CD4-positive, alpha-beta T cell (primary cell): ENCODE results near the gene PITRM1. TPM values are rescaled to one million over a fixed set of nuclear protein-coding genes. Genes with fewer than 3 reads are reported as not detected.

Experiments used
- ATAC-seq: fragments of 200-7000 bp; cut with Tn5 transposase; one replicate; pipeline ENCODE4 v1.10.0; 2022; ENCODE audit warnings: mild to moderate bottlenecking; ENCODE audit not compliant: poor library complexity
- CTCF ChIA-PET: fragments of 350-600 bp; sonication (Branson Sonifier 250); formaldehyde crosslinking; loops from one replicate; lab custom pipeline; 2021; ENCODE audit warnings: antibody characterized with exemption, inconsistent platforms; lab: Charles Lee
- POLR2A ChIA-PET: fragments of 350-600 bp; sonication (Branson Sonifier 250); formaldehyde crosslinking; loops from one replicate; lab custom pipeline; 2021; ENCODE audit warnings: antibody characterized with exemption, inconsistent platforms; lab: Charles Lee
- DNase-seq, 14 experiments: peaks; one replicate each; pipeline ENCODE4 v3.0.0-alpha.2; 2013 to 2020; ENCODE audit warnings: mixed read lengths in 2 of 14
- H3K27ac ChIP-seq, 2 donors: one replicate each; pipeline versions ENCODE4 v1.5.1 to v1.7.0; 2013; ENCODE audit warnings: low read length in 2 of 2, low read depth in 1 of 2, mild to moderate bottlenecking in 1 of 2
- H3K27me3 ChIP-seq, 2 experiments: 1 replicate in 1 of 2; 2 replicates in 1 of 2; pipeline versions ENCODE4 v1.6.1 to v1.7.0; 2013; ENCODE audit warnings: low read length in 2 of 2, control low read depth in 1 of 2, mild to moderate bottlenecking in 1 of 2, moderate library complexity in 1 of 2; ENCODE audit not compliant: insufficient read depth in 2 of 2, control insufficient read depth in 1 of 2
- H3K36me3 ChIP-seq: one replicate; pipeline ENCODE4 v1.6.1; 2013; ENCODE audit warnings: low read length, control low read depth; ENCODE audit not compliant: insufficient read depth
- H3K4me1 ChIP-seq: one replicate; pipeline ENCODE4 v1.6.1; 2013; ENCODE audit warnings: low read length, control low read depth; ENCODE audit not compliant: insufficient read depth
- H3K4me3 ChIP-seq: one replicate; pipeline ENCODE4 v1.5.1; 2013; ENCODE audit warnings: mild to moderate bottlenecking, low read length, moderate library complexity
- H3K9me3 ChIP-seq, 2 experiments: 1 replicate in 1 of 2; 2 replicates in 1 of 2; pipeline versions ENCODE4 v1.6.1 to v1.7.0; 2013; ENCODE audit warnings: low read length in 2 of 2, mild to moderate bottlenecking in 2 of 2, control low read depth in 1 of 2, moderate library complexity in 1 of 2; ENCODE audit not compliant: control insufficient read depth in 1 of 2, insufficient read depth in 1 of 2
- H3K27ac Mint-ChIP-seq: one replicate; pipeline ENCODE4 v1.8.0; 2020; ENCODE audit warnings: mixed read lengths
- H3K27me3 Mint-ChIP-seq: one replicate; pipeline ENCODE4 v1.8.0; 2021; ENCODE audit warnings: mixed read lengths
- H3K36me3 Mint-ChIP-seq: one replicate; pipeline ENCODE4 v1.8.0; 2021; ENCODE audit warnings: low read depth, mixed read lengths
- H3K4me1 Mint-ChIP-seq: one replicate; pipeline ENCODE4 v1.8.0; 2021; ENCODE audit warnings: low read depth, mixed read lengths
- H3K4me3 Mint-ChIP-seq: one replicate; pipeline ENCODE4 v1.8.0; 2020; ENCODE audit warnings: mild to moderate bottlenecking, mixed read lengths
- H3K9me3 Mint-ChIP-seq: one replicate; pipeline ENCODE4 v1.8.0; 2020; ENCODE audit warnings: mixed read lengths
- intact Hi-C, 2 experiments: fragments of 100-400 bp; cut with DNase I in 1 of 2; cut with micrococcal nuclease in 1 of 2; formaldehyde crosslinking; loops; one replicate each; pipeline versions ENCODE4 v1.15.1 to v1.9.0; 2023 to 2025; cut with DNase I, micrococcal nuclease
- total RNA-seq, 174 experiments: library from RNA in 2 of 174; stranded (reverse) in 2 of 174; gene quantifications; one replicate each; pipeline ENCODE4 v1.2.3 and lab custom pipeline; 2021 to 2026
- TF ChIP-seq, protein P1 (sequence below): fragments of 200-600 bp; IDR thresholded peaks from one replicate; pipeline ENCODE4 v1.8.0; 2022; ENCODE audit warnings: antibody characterized with exemption, mild to moderate bottlenecking

Gene PITRM1
- total RNA-seq, 2 experiments from 2014 or later: 76.7 to 77.8 TPM

DNA sequence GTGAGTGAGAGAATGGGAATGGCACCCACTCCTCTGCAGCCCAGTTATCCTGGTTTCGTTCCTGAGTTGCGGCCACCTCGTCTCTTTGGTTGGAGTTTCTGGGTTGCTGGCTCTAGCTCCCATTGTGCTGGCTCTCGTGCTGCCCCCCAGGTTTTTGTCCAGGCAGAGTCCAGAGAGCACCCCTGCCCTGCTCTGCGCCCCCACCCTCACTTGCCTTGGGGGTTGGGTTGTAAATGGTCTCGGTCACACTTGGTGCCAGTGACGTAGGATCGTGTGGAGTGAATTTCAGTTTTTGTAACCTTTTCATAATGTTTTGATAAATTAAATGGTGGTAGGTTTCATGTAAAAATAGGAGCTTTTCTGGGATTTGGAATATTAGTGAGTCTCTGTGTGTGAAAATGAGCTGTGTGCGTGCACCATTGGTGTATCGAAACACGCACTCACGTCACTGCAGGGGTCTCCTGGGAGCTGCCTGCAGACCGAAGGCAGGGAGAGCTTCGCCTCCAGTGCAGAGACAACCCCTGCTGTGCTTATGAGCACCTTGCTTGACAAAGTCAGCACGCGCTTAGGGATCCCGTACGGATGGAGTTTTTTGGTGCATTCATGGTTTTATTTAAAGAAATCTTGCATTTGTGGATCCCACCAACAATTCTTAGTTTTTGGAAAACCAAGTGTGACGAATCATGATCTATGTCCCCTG lies 72.3 kb downstream of the PITRM1 start:
- no peaks in the 10 kb centered on the region for H3K27me3 Mint-ChIP-seq
- peaks cover 10% of the 10 kb centered on the region for H3K4me1 ChIP-seq
- H3K9me3 Mint-ChIP-seq: no peaks in the 10 kb centered on the region
- no peaks in the 10 kb centered on the region for H3K27me3 ChIP-seq
- H3K4me3 Mint-ChIP-seq: no peak overlapping the region
- peaks cover 57% of the 10 kb centered on the region for H3K36me3 ChIP-seq
- TF ChIP-seq, protein P1, sequence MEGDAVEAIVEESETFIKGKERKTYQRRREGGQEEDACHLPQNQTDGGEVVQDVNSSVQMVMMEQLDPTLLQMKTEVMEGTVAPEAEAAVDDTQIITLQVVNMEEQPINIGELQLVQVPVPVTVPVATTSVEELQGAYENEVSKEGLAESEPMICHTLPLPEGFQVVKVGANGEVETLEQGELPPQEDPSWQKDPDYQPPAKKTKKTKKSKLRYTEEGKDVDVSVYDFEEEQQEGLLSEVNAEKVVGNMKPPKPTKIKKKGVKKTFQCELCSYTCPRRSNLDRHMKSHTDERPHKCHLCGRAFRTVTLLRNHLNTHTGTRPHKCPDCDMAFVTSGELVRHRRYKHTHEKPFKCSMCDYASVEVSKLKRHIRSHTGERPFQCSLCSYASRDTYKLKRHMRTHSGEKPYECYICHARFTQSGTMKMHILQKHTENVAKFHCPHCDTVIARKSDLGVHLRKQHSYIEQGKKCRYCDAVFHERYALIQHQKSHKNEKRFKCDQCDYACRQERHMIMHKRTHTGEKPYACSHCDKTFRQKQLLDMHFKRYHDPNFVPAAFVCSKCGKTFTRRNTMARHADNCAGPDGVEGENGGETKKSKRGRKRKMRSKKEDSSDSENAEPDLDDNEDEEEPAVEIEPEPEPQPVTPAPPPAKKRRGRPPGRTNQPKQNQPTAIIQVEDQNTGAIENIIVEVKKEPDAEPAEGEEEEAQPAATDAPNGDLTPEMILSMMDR: no peak
- H3K4me3 ChIP-seq: no peak overlapping the region
- H3K36me3 Mint-ChIP-seq: peaks cover 70% of the 10 kb centered on the region
- no peak for ATAC-seq
- ChIA-PET POLR2A (no interaction called here), CTCF (no interaction called here)
- H3K27ac ChIP-seq: no peak overlapping the region
- no peak overlapping the region for H3K27ac Mint-ChIP-seq
- H3K9me3 ChIP-seq: no peaks in the 10 kb centered on the region
- intact Hi-C loops: no loop called here
- H3K4me1 Mint-ChIP-seq: peaks cover 7% of the 10 kb centered on the region
- DNase-seq: no peak

DNA sequence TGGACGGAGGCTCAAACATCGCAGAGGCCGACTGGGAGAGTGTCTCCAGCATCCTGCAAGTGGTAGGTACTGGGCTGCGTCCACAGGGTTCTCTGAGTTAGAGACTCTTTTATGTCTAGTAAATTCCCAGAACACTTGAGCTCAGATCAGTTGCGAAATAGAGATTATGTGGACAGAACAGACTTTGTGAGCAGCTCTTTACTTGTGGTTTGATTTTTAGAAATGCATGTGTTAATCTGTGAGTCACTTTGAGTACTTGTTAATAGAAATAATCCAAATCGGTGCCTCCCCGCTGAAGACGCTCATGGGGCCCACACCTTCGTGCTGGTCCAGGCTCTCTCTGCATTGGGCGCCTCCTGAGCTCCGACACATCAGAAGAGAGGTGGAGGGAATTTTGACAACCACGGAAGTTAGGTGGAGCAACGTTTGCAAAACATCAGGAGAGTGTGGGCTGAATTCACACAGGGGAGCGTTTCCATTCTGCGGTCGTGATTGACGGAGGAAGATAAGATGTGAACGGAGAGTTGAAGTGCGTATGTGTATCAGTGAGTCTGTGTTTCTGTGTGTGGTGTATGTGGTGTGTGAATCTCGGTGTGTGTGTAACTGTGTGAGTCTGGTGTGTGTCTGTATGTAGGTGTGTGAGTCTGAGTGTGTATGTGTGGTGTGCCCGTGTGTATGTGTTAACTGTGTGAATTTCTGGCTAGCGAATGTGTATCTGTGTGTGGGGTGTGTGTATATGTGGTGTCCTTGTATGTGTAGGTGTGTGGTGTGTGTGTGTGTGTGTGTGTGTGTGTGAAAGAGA lies 73.1 kb downstream of the PITRM1 start:
- H3K36me3 ChIP-seq: peaks cover 50% of the 10 kb centered on the region
- no peak overlapping the region for H3K27ac ChIP-seq
- Mint-ChIP-seq H3K27ac (no peak overlapping the region), H3K27me3 (no peaks in the 10 kb centered on the region), H3K9me3 (no peaks in the 10 kb centered on the region), H3K4me3 (no peak overlapping the region), H3K36me3 (peaks cover 65% of the 10 kb centered on the region), H3K4me1 (peaks cover 15% of the 10 kb centered on the region)
- intact Hi-C loops: no loop called here
- ATAC-seq (no peak), DNase-seq (no peak)
- no peaks in the 10 kb centered on the region for H3K9me3 ChIP-seq
- no peak overlapping the region for H3K4me3 ChIP-seq
- no peaks in the 10 kb centered on the region for H3K27me3 ChIP-seq
- TF ChIP-seq, protein P1: no peak
- ChIA-PET POLR2A (no interaction called here), CTCF (no interaction called here)
- H3K4me1 ChIP-seq: peaks cover 16% of the 10 kb centered on the region

DNA sequence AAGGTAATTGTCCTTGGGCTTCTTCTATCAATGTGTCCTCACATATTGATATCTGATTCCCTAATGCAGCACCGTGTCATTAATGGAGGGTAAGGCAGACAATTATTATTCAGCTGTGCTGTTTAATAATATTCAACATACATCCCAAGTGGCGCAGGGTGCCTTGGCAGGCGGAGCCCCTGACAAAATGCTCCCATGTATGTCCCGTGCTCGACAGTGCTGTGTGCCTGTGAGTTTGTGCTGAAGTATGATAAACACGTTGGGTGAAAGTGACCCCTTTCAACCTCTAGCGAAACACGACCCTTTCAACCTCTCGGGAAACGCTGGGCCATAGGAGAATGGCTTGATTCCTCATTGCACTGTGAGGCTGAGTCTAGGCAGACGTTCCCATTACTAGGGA lies 73.9 kb downstream of the PITRM1 start:
- H3K27me3 ChIP-seq: no peaks in the 10 kb centered on the region
- H3K4me1 ChIP-seq: peaks cover 16% of the 10 kb centered on the region
- H3K9me3 ChIP-seq: no peaks in the 10 kb centered on the region
- ATAC-seq (no peak), DNase-seq (no peak)
- Mint-ChIP-seq H3K9me3 (no peaks in the 10 kb centered on the region), H3K4me1 (peaks cover 23% of the 10 kb centered on the region), H3K27me3 (no peaks in the 10 kb centered on the region), H3K27ac (no peak overlapping the region), H3K36me3 (peaks cover 57% of the 10 kb centered on the region), H3K4me3 (no peak overlapping the region)
- no peak overlapping the region for H3K4me3 ChIP-seq
- ChIA-PET POLR2A (no interaction called here), CTCF (no interaction called here)
- intact Hi-C loops: no loop called here
- H3K36me3 ChIP-seq: peaks cover 42% of the 10 kb centered on the region
- TF ChIP-seq, protein P1: no peak
- H3K27ac ChIP-seq: no peak overlapping the region
